GM19468 (cell line): ENCODE measurements around the gene KIAA1549.

Source experiments
- ATAC-seq: cut with Tn5 transposase; IDR thresholded peaks from one replicate; pipeline ENCODE4 v1.9.1; 2021; ENCODE audit warnings: mild to moderate bottlenecking, moderate library complexity, moderate number of reproducible peaks; ENCODE audit not compliant: unreplicated experiment; ENCODE audit errors: extremely low read depth

KIAA1549 gene

GRCh38 chr7:138866353-138866752, 114.8 kb downstream of the KIAA1549 start:
- no peak for ATAC-seq

DNA sequence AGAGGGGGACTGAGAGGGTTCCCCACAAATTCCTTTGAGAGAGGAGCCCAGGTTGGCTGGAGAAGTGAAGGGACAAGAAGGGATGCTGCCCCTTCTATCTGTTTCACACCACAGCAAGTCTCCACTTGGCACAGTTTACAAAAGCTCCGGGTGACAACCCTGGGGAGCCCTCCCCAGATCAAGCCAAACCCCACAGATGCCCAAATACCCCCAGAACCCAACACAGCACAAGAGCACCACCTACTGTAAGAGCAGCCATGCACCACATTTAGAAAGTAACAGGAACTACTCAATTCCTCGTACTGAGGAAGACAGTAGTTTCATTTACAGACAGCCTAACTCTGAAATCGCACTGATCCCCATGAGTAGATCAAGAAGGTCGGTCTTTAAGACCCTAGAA, 115.3 kb downstream of the KIAA1549 start:
- ATAC-seq = no peak

- no peak for ATAC-seq
Observed at GRCh38 chr7:138864667-138865066, 116.5 kb downstream of the KIAA1549 start.

GRCh38 chr7:138863931-138864330, 117.3 kb downstream of the KIAA1549 start:
- no peak for ATAC-seq

- ATAC-seq = no peak
Observed at GRCh38 chr7:138861051-138861450, 120.1 kb downstream of the KIAA1549 start.

- no peak for ATAC-seq
Observed at GRCh38 chr7:138857728-138858127, 123.5 kb downstream of the KIAA1549 start.

DNA sequence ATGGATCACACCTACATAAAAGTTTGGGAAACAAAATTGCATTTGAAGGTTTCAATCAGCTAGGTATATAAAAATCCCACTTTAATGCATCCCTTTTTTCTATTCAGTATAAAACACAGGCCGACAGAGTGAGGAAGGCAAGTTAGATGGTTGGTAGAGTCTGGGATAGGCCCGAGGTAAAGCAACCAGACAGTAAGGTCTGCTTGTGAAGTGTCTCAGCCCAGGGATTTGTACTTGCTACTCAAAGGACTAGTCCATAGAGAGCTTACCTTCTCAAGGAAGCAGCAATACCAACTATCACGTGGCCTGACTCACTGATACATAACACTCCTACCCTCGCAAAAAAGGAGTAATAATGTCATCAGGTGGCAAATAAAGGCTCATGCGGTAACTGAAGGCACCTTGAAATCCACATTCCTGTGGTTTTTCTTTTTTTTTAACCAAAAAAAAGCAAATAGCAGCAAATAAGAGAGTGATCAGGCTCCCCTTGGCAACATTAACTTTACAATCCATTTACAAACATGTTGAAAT, 127.0 kb downstream of the KIAA1549 start:
- ATAC-seq = no peak

DNA sequence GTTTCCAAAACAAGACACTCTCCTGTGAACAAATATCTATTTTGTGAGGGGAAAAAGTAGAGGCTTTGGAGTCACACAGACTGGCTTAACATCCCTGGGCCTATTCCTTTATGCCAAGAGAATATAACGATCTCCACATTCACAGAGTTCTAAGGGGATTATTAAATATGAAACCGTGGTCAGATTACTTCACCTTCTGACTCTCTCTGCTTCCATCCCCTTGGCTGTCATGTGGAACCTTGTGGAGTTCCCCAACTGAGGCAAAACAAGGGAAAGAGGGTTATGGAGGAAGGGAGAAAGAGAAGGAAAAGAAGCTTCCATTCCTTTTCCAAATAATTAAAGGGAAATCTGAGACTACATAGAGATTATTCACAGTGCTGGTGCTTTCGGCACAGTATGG, 127.7 kb downstream of the KIAA1549 start:
- ATAC-seq = no peak

- ATAC-seq = no peak
Observed at GRCh38 chr7:138852469-138852868, 128.7 kb downstream of the KIAA1549 start.

DNA sequence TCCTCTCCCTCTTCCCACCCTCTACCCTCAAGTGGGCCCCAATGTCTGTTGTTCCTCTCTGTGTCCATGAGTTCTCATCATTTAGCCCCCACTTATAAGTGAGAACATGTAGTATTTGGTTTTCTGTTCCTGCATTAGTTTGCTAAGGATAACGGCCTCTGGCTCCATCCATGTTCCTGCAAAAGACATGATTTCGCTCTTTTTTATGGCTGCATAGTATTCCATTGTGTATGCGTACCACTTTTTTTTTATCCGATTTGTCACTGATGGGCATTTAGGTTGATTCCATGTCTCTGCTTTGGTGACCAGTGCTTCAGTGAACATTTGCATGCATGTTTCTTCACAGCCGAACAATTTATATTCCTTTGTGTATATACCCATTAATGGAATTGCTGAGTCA, 131.5 kb downstream of the KIAA1549 start:
- ATAC-seq = no peak

DNA sequence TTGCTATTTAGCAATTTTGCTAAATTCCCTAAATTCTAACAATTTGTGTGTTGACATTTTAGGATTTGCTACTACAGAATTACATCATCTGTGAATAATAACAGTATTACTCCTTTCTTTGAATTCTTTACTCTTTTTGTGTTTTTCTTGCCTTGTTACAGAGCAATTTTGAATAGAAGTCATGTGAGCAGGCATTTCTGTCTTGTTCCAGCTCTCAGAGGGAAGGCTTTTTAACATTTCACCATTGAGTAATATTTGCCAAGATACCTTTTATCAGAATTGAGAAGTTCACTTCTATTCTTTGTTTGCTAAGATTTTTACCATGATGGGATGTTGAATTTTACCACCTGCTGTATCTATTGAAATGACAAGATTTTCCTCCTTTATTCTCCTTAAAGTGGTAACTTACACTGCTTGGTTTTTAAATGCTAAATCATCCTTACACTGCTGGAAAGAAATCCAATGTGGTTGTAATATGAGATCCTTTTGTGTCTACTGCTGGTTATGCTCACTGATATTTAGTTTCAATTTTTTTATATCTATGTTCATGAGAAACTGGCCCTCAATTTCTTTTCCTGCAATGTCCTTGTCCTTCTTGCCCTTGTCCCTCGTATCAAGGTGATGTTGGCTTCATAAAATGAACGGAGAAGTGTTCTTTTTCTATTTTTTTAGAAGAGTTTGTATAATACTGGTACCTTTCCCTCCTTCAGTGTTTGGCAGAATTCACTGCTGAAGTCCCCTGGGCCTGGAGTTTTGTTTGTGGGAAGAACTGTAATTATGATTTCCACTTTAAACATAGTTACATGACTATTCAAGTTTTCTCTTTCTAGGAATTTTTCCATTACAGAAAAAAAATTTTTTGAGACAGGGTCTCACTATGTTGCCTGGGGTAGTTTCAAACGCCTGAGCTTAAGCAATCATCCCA, 132.9 kb downstream of the KIAA1549 start:
- no peak for ATAC-seq

DNA sequence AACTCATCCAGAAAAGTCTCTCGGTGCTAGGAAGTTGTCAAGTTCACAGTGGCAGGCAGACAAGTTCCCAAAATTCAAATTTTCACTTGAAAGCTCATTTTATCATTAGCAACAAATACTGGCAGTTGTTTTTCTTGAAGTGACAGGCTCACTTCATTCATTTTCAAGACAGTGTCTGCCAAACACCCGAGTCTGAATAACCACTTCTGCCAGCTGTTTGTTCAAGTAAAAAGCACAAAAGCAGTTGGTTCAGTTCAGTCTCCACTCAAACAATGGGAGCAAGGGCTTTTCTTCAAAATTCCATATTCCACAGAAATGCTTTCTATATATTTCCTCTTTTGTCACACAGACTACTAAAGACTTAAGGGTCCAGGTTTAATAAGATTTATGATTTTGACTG, 135.5 kb downstream of the KIAA1549 start:
- no peak for ATAC-seq

DNA sequence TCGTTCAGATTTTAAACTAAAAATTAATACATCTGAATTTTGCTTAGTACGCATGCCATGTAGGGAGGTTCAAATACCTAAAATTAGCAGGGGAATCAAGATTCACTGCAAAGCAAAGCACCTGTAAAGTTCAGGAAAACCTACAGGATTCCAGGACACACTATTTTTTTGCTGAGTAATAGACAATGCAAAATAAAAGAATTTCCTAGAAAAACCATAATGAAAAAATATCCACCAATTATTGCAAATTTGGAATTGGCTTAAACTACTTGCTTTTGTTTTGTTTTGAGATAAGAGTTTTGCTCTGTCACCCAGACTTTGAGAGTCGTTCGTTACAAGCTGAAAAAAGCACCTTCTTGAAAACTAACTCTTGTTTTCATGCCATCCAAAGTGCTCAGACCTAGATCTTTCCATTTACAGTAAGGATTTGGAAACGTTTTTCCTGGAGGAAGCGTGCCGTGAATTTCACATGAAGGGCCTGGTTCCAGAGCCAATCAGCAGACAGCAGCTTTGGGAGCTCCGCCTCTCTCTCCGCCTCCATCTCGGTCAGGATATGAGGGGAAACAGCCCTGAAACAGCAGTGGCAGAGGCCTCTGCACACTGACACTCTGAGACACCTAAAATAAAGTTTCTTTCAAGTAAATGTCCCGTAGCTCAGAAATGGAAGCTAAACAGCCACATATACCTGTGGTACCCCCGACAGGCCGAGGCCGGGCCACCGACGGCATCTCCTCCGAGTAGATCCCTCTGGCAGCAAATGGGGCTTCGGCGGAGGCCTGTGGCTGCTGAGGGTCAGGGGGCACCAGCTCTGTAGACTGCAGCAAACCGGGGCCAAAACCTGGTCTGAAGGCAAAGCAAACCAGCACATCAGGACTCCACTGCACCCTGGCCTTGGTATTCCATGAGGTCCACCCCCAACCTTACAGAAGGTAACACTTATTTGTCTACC, 137.3 kb downstream of the KIAA1549 start:
- ATAC-seq = no peak

DNA sequence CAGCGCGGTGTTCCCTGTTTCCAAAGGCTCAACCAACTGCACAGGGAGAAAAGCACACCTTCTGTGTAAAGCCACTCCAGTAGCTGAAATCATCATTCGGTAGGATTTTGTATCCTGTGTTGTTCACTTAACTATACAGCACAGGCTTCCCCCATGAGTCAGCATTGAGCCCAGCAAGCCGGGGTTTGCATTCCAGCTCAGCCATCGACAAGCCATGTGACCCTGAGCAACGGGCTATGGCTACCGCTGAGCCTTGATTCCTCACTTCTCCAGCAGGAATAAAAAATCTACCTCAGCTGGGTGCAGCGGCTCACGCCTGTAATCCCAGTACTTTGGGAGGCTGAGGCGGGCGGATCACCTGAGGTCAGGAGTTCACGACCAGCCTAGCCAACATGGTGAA, 139.1 kb downstream of the KIAA1549 start:
- ATAC-seq = no peak

DNA sequence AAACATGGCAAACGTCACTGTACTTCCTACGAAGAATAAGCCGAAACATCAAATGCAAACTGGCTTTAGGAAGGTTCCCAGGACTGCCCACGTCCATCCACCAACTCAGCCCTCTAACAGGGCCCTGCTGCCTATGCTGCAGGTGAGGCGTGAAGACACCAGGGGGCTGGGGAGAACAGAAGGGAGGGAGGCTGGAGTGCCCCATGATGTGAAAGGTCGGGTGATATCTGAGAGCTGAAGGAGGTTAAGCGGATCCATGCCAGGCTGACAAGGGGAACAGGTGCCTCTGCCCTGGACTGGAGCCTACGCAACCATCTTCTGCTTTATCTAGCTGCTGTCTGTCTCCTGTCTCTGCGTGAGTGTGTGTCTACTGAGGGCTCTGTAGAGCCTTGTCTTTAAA, 143.0 kb downstream of the KIAA1549 start:
- no peak for ATAC-seq

GRCh38 chr7:138837627-138838026, 143.6 kb downstream of the KIAA1549 start:
- ATAC-seq = no peak

- ATAC-seq = no peak
Observed at GRCh38 chr7:138835087-138835486, 146.1 kb downstream of the KIAA1549 start.

GRCh38 chr7:138834583-138834982, 146.6 kb downstream of the KIAA1549 start:
- no peak for ATAC-seq

GRCh38 chr7:138833596-138833995, 147.6 kb downstream of the KIAA1549 start:
- ATAC-seq = no peak

DNA sequence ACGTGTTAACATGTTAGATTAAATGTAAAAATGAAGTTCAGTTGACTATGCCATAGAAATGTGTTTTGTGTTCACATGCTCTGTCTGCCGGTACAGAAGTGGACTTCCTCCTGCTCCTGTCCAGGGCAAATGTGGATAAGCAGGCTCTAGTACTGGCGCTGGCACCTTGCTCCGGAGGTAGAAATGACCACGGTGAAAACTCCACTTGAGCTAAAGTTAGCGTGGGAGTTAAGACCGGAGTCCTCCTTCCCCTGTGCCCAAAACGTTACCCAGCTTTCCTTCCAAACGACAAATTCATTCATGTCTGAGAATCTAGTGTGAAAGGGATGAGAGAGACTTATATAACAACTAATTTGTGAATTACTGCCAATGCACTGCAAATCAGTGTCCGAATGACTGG, 148.2 kb downstream of the KIAA1549 start:
- no peak for ATAC-seq

GRCh38 chr7:138829335-138829734, 151.9 kb downstream of the KIAA1549 start:
- ATAC-seq = no peak
